ENCODE results near the gene CTNNA1. TPM values are rescaled to one million over a fixed set of nuclear protein-coding genes. Genes with fewer than 3 reads are reported as not detected.

The CTNNA1 gene
- polyA plus RNA-seq, 1 of the 3 experiments (the other 2 are of a cell fraction), result 130 TPM

DNA sequence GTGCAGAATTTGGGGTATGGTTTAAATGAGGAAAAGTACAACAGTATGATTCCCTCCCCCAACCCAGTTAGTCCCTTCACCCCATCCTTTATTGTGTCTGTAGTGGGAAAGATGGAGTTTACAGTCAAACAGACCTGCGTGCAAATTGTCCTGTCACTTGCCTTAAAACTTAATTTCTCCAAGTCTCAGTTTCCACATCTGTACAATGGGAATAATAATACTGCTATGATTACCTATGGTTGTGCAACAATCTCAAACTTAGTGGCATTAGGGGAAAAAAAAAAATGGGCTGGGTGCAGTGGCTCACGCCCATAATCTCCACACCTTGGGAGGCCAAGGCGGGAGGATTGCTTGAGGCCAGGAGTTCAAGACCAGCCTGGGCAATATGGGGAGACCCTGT is 35.8 kb upstream of the CTNNA1 start:
- Histone ChIP-seq H3K9me2 (no peaks in the 10 kb centered on the region), H4K20me1 (ENCODE audit: insufficient read depth) (no peaks in the 10 kb centered on the region), H3K79me2 (ENCODE audit: insufficient read depth) (no peaks in the 10 kb centered on the region), H3K36me3 (replicated peaks in 1 of 2; ENCODE audit: control insufficient read depth in 1 of 2, insufficient read depth in 2 of 2, low read length in 1 of 2) (no peaks in the 10 kb centered on the region), H3K4me3 (ENCODE audit: low read depth in 2 of 2, low read length in 1 of 2) (no peak overlapping the region), H3K4me1 (ENCODE audit: control insufficient read depth in 1 of 2, insufficient read depth in 2 of 2, low read depth in 1 of 2, low read length in 1 of 2) (peaks cover 0 to 2% of the 10 kb centered on the region in 2 experiments; a peak in 1 of 4 replicates), H3K27me3 (ENCODE audit: insufficient read depth) (0 out of 2 replicates have a peak, but pooled peaks cover 6% of the 10 kb centered on the region), H3F3A (replicated peaks; ENCODE audit: insufficient read depth) (peaks cover 4% of the 10 kb centered on the region), H2AFZ (ENCODE audit: low read depth) (no peak overlapping the region), H3K27ac (ENCODE audit: low read depth in 2 of 2, low read length in 1 of 2) (no peak overlapping the region), H3K9ac (no peak overlapping the region), H3K4me2 (no peak overlapping the region), H3K9me3 (no peaks in the 10 kb centered on the region)
- CTCF ChIA-PET, result interaction anchor here (0.5 kb wide), 1 partner anchor 15 kb away, joined by 3 read pairs; no protein-coding TSS in a partner anchor
- WGBS (ENCODE audit: low lambda C conversion rate), result 95% methylated on average over 3 of the region's 3 CpGs
- no peak for DNase-seq
- POLR2A ChIA-PET, result no interaction called here
- TF ChIP-seq RCOR1 (IDR thresholded peaks at IDR 0.05; ENCODE audit: low read length), result no peak
- TF ChIP-seq NRF1 (IDR thresholded peaks at IDR 0.05; ENCODE audit: low read depth, low read length), result no peak
- TF ChIP-seq IRF3 (IDR thresholded peaks at IDR 0.05; ENCODE audit: low read depth, low read length), result no peak
- no peak for TF ChIP-seq FOXJ3 (CRISPR knock-in tag; IDR thresholded peaks at IDR 0.05)
- TF ChIP-seq EZH2phosphoT487 (IDR thresholded peaks at IDR 0.05; ENCODE audit: borderline replicate concordance, low read depth), result no peak
- TF ChIP-seq SMC3 (IDR thresholded peaks at IDR 0.05; ENCODE audit: low read depth, low read length), result no peak
- TF ChIP-seq TEAD4 (IDR thresholded peaks at IDR 0.05; ENCODE audit: borderline replicate concordance, insufficient read depth), result no peak
- no peak for TF ChIP-seq CHD2 (IDR thresholded peaks at IDR 0.05; ENCODE audit: low read length, partially characterized antibody)
- no peak for TF ChIP-seq GABPA (IDR thresholded peaks at IDR 0.05; ENCODE audit: low read depth)

- 61% methylated on average over 2 of the region's 2 CpGs for WGBS (ENCODE audit: low lambda C conversion rate)
- POLR2A ChIA-PET, result no interaction called here
- peaks cover 0 to 7% of the 10 kb centered on the region in 2 experiments; a peak in 1 of 4 replicates for H3K4me1 ChIP-seq (ENCODE audit: control insufficient read depth in 1 of 2, insufficient read depth in 2 of 2, low read depth in 1 of 2, low read length in 1 of 2)
- no peaks in the 10 kb centered on the region for H3K9me2 ChIP-seq
- 0 out of 2 replicates have a peak, but pooled peaks cover 8% of the 10 kb centered on the region for H3K27me3 ChIP-seq (ENCODE audit: insufficient read depth)
- no peak overlapping the region for H3K4me2 ChIP-seq
- H2AFZ ChIP-seq (ENCODE audit: low read depth), result no peak overlapping the region
- H3K9me3 ChIP-seq, result no peaks in the 10 kb centered on the region
- no peaks in the 10 kb centered on the region for H3K36me3 ChIP-seq (replicated peaks in 1 of 2; ENCODE audit: control insufficient read depth in 1 of 2, insufficient read depth in 2 of 2, low read length in 1 of 2)
- DNase-seq, result no peak
- H3K9ac ChIP-seq, result no peak overlapping the region
- no peak overlapping the region for H3K27ac ChIP-seq (ENCODE audit: low read depth in 2 of 2, low read length in 1 of 2)
- CTCF ChIA-PET, result interaction anchor here (1.6 kb wide), 1 partner anchor 141 kb away, joined by 6 read pairs; no protein-coding TSS in a partner anchor
- H4K20me1 ChIP-seq (ENCODE audit: insufficient read depth), result no peaks in the 10 kb centered on the region
- H3F3A ChIP-seq (replicated peaks; ENCODE audit: insufficient read depth), result peaks cover 4% of the 10 kb centered on the region
- no peak overlapping the region for H3K4me3 ChIP-seq (ENCODE audit: low read depth in 2 of 2, low read length in 1 of 2)
- no peaks in the 10 kb centered on the region for H3K79me2 ChIP-seq (ENCODE audit: insufficient read depth)
- TF ChIP-seq GATA2 (CRISPR knock-in tag; IDR thresholded peaks at IDR 0.05), result no peak
- TF ChIP-seq MAX (IDR thresholded peaks at IDR 0.05; ENCODE audit: low read depth), result no peak
- TF ChIP-seq RFX5 (IDR thresholded peaks at IDR 0.05; ENCODE audit: low read length), result no peak
- no peak for TF ChIP-seq RAD21 (IDR thresholded peaks at IDR 0.05; ENCODE audit: low read length)
- no peak for TF ChIP-seq YY1 (IDR thresholded peaks at IDR 0.05; ENCODE audit: low read depth)
- no peak for TF ChIP-seq RXRA (IDR thresholded peaks at IDR 0.05; ENCODE audit: borderline replicate concordance, low read depth)
- no peak for TF ChIP-seq TAF1 (IDR thresholded peaks at IDR 0.05; ENCODE audit: borderline replicate concordance, low read depth, low read length)
- TF ChIP-seq JUND (IDR thresholded peaks at IDR 0.05), result no peak
- no peak for TF ChIP-seq PBX3 (IDR thresholded peaks at IDR 0.05)
- TF ChIP-seq ELF1 (IDR thresholded peaks at IDR 0.05), result no peak
- no peak for TF ChIP-seq REST (IDR thresholded peaks at IDR 0.05; ENCODE audit: low read depth, low read length)
- TF ChIP-seq NFIC (IDR thresholded peaks at IDR 0.05; ENCODE audit: borderline replicate concordance), result no peak
- no peak for TF ChIP-seq GABPA (IDR thresholded peaks at IDR 0.05; ENCODE audit: low read depth)
- no peak for TF ChIP-seq EP300 (IDR thresholded peaks at IDR 0.05; ENCODE audit: borderline replicate concordance in 1 of 2, low read depth in 1 of 2, low read length in 1 of 2)
- TF ChIP-seq NRF1 (IDR thresholded peaks at IDR 0.05; ENCODE audit: low read depth, low read length), result no peak
- TF ChIP-seq MEF2A (IDR thresholded peaks at IDR 0.05; ENCODE audit: borderline replicate concordance, low read depth), result no peak
Measured at GRCh38 chr5:138719811-138720210, 33.4 kb upstream of the CTNNA1 start.

All from SK-N-SH (cell line).